HG03045 (cell line): ENCODE results near the gene CLIC6.

Source experiments
- ATAC-seq: cut with Tn5 transposase; IDR thresholded peaks from one replicate; pipeline ENCODE4 v1.9.1; 2021; ENCODE audit warnings: mild to moderate bottlenecking, moderate library complexity; ENCODE audit not compliant: unreplicated experiment

CLIC6 gene

DNA sequence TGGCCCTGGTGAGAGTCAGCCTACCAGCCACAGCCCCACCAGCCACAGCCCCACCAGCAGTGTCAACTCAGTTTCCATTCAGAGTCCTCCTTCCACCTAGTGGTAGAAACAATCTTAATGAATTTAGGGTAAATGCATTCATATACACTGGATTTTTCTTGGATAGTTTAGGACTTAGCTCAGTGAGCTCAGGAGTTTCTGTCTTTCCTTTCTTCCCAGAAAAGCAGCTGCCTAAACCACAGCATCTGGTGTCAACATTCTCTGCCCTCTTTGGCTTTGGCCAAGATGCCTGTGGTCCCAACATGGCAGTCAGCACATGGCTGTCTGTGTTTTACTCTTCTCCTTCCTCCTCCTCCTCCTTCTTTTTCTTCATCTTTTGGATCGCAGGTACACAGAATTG is 94.0 kb downstream of the CLIC6 start:
- no peak for ATAC-seq

DNA sequence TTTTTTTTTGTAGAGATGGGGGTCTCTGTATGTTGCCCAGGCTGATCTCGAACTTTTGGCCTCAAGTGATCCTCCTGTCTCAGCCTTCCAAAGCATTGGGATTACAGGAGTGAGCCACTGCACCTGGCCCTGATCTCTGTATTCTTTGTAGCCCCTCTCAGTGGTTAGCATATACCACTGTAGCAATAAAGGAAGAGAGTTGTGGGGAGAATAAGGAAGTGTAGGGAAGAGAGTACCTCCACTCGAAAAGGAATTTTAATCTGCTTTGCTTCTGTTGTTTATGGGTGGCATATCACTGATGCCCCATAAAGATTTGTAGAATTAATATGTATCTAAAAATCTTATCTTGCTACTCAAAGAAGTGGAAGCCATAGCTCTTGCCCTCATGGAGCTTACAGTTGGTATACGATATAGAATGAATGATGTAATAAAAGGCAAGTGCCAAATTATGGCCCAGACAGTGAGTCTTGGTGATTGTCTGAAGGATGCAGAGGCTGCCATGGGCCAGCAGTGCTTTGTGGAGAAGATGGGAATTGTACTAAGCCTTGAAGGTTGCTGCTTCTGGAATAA is 96.0 kb downstream of the CLIC6 start:
- ATAC-seq, result no peak

DNA sequence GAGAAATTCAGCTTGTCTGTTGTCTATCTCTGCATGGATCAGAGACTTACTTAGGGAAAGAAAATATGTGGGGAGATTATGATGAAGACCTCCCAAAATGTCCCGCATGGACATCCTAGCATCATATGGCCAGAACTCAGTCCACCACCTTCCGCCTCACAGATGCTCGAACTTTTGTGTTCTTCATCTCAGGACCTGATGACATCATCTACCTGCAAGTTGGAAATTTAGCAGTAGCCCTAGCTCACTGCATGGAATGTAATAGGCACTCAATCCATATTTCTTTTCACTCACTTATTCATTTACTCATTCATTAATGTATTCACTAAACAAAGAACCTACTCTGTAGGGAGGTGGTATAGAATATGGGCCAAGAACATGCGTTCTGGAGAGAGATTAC is 96.8 kb downstream of the CLIC6 start:
- no peak for ATAC-seq

DNA sequence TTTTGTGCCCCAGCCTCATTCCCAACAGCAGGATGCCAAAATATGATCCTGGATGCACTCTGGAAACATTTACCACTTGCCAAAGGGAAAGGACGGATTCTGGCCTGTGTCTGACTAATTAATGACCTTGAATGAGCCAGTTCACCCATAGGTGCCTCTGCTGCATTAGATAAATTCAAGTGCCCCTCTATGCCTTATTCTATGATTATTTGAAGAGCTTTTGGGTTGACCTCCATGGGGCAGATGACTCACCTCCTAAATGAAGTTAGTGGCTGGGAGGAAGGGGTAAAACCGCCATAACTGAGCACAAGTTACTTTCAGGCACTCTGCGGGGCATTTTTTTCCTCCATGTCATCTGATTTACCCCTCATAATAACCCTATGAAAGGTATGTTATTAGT is 98.1 kb downstream of the CLIC6 start:
- ATAC-seq, result no peak
